Tibial nerve (tissue), 4 donors: ENCODE data around the gene CSNK2A1.

Experiments used
- EP300 ChIP-seq, 2 donors: sonication (generic); formaldehyde crosslinking; IDR thresholded peaks; one replicate each; pipeline ENCODE4 v1.6.1; 2017; ENCODE audit warnings: antibody characterized with exemption in 2 of 2, mild to moderate bottlenecking in 1 of 2
- POLR2A ChIP-seq, 2 donors: fragments of 450-650 bp; IDR thresholded peaks; one replicate each; pipeline ENCODE4 v1.6.1; 2017; ENCODE audit warnings: antibody characterized with exemption in 2 of 2, mild to moderate bottlenecking in 2 of 2, moderate library complexity in 2 of 2
- TF ChIP-seq, protein P1 (sequence below), 5 experiments: fragments of 200-600 bp in 3 of 5; fragments of 450-650 bp in 2 of 5; sonication (generic) in 3 of 5; IDR thresholded peaks; one replicate each; pipeline ENCODE4 v1.5.1; 2016 to 2019; ENCODE audit warnings: antibody characterized with exemption in 5 of 5, mild to moderate bottlenecking in 3 of 5, moderate library complexity in 2 of 5

DNA sequence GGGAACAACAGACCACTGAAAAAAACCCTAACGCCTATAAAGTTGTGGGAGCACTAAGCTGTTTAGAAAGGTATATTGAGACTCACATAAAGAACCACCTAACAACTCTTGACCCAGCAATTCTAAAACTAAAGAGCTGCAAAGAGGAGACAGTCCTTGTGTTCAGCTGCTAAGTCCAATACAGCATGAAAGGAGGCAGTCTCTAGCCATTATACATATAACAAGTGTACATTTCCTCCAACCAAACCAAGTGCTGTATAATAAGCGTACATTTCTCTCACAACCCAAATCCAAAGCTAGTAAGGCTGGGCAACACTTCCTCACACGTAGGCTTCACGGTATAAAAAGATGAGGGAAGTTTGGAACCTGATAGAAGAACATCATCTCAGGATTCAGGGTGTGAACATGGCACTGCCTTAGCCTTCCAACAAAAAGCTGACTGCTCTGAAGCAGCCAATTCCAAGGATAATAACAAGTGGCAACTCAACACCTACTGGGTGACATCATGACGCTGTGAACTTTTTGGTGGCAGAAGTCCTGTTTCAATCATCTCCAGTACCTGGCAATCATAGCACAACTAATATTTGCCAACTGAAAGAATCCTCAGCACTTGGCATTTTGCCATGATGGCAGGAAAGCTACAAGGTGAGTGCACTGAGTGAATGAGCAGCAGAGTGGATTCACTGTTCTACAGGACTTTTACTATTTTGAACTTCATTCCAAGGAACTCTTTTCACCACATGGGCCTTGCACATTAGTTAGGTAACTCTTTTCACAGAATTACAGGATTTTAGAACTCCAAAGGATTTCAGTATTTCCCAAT lies 97.9 kb downstream of the CSNK2A1 start:
- TF ChIP-seq, protein P1, sequence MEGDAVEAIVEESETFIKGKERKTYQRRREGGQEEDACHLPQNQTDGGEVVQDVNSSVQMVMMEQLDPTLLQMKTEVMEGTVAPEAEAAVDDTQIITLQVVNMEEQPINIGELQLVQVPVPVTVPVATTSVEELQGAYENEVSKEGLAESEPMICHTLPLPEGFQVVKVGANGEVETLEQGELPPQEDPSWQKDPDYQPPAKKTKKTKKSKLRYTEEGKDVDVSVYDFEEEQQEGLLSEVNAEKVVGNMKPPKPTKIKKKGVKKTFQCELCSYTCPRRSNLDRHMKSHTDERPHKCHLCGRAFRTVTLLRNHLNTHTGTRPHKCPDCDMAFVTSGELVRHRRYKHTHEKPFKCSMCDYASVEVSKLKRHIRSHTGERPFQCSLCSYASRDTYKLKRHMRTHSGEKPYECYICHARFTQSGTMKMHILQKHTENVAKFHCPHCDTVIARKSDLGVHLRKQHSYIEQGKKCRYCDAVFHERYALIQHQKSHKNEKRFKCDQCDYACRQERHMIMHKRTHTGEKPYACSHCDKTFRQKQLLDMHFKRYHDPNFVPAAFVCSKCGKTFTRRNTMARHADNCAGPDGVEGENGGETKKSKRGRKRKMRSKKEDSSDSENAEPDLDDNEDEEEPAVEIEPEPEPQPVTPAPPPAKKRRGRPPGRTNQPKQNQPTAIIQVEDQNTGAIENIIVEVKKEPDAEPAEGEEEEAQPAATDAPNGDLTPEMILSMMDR (IDR thresholded peaks at IDR 0.05), result no peak
- no peak for TF ChIP-seq EP300 (IDR thresholded peaks at IDR 0.05)
- TF ChIP-seq POLR2A (IDR thresholded peaks at IDR 0.05), result no peak
